CD4-positive, alpha-beta T cell (primary cell): ENCODE data around the gene STK32B. TPM values are rescaled to one million over a fixed set of nuclear protein-coding genes. Genes with fewer than 3 reads are reported as not detected.

Source experiments
- ATAC-seq: fragments of 200-7000 bp; cut with Tn5 transposase; one replicate; pipeline ENCODE4 v1.10.0; 2022; ENCODE audit warnings: mild to moderate bottlenecking; ENCODE audit not compliant: poor library complexity
- CTCF ChIA-PET: fragments of 350-600 bp; sonication (Branson Sonifier 250); formaldehyde crosslinking; loops from one replicate; lab custom pipeline; 2021; ENCODE audit warnings: antibody characterized with exemption, inconsistent platforms; lab: Charles Lee
- POLR2A ChIA-PET: fragments of 350-600 bp; sonication (Branson Sonifier 250); formaldehyde crosslinking; loops from one replicate; lab custom pipeline; 2021; ENCODE audit warnings: antibody characterized with exemption, inconsistent platforms; lab: Charles Lee
- DNase-seq, 14 experiments: peaks; one replicate each; pipeline ENCODE4 v3.0.0-alpha.2; 2013 to 2020; ENCODE audit warnings: mixed read lengths in 2 of 14
- H3K27ac ChIP-seq, 2 donors: one replicate each; pipeline versions ENCODE4 v1.5.1 to v1.7.0; 2013; ENCODE audit warnings: low read length in 2 of 2, low read depth in 1 of 2, mild to moderate bottlenecking in 1 of 2
- H3K27me3 ChIP-seq, 2 experiments: 1 replicate in 1 of 2; 2 replicates in 1 of 2; pipeline versions ENCODE4 v1.6.1 to v1.7.0; 2013; ENCODE audit warnings: low read length in 2 of 2, control low read depth in 1 of 2, mild to moderate bottlenecking in 1 of 2, moderate library complexity in 1 of 2; ENCODE audit not compliant: insufficient read depth in 2 of 2, control insufficient read depth in 1 of 2
- H3K36me3 ChIP-seq: one replicate; pipeline ENCODE4 v1.6.1; 2013; ENCODE audit warnings: low read length, control low read depth; ENCODE audit not compliant: insufficient read depth
- H3K4me1 ChIP-seq: one replicate; pipeline ENCODE4 v1.6.1; 2013; ENCODE audit warnings: low read length, control low read depth; ENCODE audit not compliant: insufficient read depth
- H3K4me3 ChIP-seq: one replicate; pipeline ENCODE4 v1.5.1; 2013; ENCODE audit warnings: mild to moderate bottlenecking, low read length, moderate library complexity
- H3K9me3 ChIP-seq, 2 experiments: 1 replicate in 1 of 2; 2 replicates in 1 of 2; pipeline versions ENCODE4 v1.6.1 to v1.7.0; 2013; ENCODE audit warnings: low read length in 2 of 2, mild to moderate bottlenecking in 2 of 2, control low read depth in 1 of 2, moderate library complexity in 1 of 2; ENCODE audit not compliant: control insufficient read depth in 1 of 2, insufficient read depth in 1 of 2
- H3K27ac Mint-ChIP-seq: one replicate; pipeline ENCODE4 v1.8.0; 2020; ENCODE audit warnings: mixed read lengths
- H3K27me3 Mint-ChIP-seq: one replicate; pipeline ENCODE4 v1.8.0; 2021; ENCODE audit warnings: mixed read lengths
- H3K36me3 Mint-ChIP-seq: one replicate; pipeline ENCODE4 v1.8.0; 2021; ENCODE audit warnings: low read depth, mixed read lengths
- H3K4me1 Mint-ChIP-seq: one replicate; pipeline ENCODE4 v1.8.0; 2021; ENCODE audit warnings: low read depth, mixed read lengths
- H3K4me3 Mint-ChIP-seq: one replicate; pipeline ENCODE4 v1.8.0; 2020; ENCODE audit warnings: mild to moderate bottlenecking, mixed read lengths
- H3K9me3 Mint-ChIP-seq: one replicate; pipeline ENCODE4 v1.8.0; 2020; ENCODE audit warnings: mixed read lengths
- CTCF ChIP-seq: fragments of 200-600 bp; IDR thresholded peaks from one replicate; pipeline ENCODE4 v1.8.0; 2022; ENCODE audit warnings: antibody characterized with exemption, mild to moderate bottlenecking
- intact Hi-C, 2 experiments: fragments of 100-400 bp; cut with DNase I in 1 of 2; cut with micrococcal nuclease in 1 of 2; formaldehyde crosslinking; loops; one replicate each; pipeline versions ENCODE4 v1.15.1 to v1.9.0; 2023 to 2025; cut with DNase I, micrococcal nuclease
- total RNA-seq, 174 experiments: library from RNA in 2 of 174; stranded (reverse) in 2 of 174; gene quantifications; one replicate each; pipeline ENCODE4 v1.2.3 and lab custom pipeline; 2021 to 2026

Gene STK32B
- total RNA-seq, 2 experiments from 2014 or later, result not detected

- Histone ChIP-seq H3K36me3 (no peaks in the 10 kb centered on the region), H3K4me3 (no peak overlapping the region), H3K4me1 (no peaks in the 10 kb centered on the region), H3K27me3 (no peaks in the 10 kb centered on the region), H3K9me3 (peaks cover 0 to 12% of the 10 kb centered on the region in 2 experiments), H3K27ac (no peak overlapping the region)
- Mint-ChIP-seq H3K27ac (no peak overlapping the region), H3K4me1 (no peaks in the 10 kb centered on the region), H3K9me3 (peaks cover 4% of the 10 kb centered on the region), H3K27me3 (no peaks in the 10 kb centered on the region), H3K36me3 (no peaks in the 10 kb centered on the region), H3K4me3 (no peak overlapping the region)
- TF ChIP-seq CTCF, result no peak
- ChIA-PET CTCF (no interaction called here), POLR2A (no interaction called here)
- intact Hi-C loops, result no loop called here
- ATAC-seq (no peak), DNase-seq (no peak)
Observed at GRCh38 chr4:5215321-5215720, 164.0 kb downstream of the STK32B start.

GRCh38 chr4:5217421-5217820 lies 166.1 kb downstream of the STK32B start:
- no peaks in the 10 kb centered on the region for H3K36me3 ChIP-seq
- POLR2A ChIA-PET, result no interaction called here

GRCh38 chr4:5218376-5219069 lies 167.2 kb downstream of the STK32B start:
- Mint-ChIP-seq H3K4me1 (no peaks in the 10 kb centered on the region), H3K36me3 (no peaks in the 10 kb centered on the region), H3K27ac (no peak overlapping the region), H3K9me3 (peaks cover 13% of the 10 kb centered on the region), H3K27me3 (no peaks in the 10 kb centered on the region), H3K4me3 (no peak overlapping the region)
- no peak overlapping the region for H3K27ac ChIP-seq
- no peaks in the 10 kb centered on the region for H3K36me3 ChIP-seq
- H3K4me3 ChIP-seq, result no peak overlapping the region
- no peak for ATAC-seq
- no peak for TF ChIP-seq CTCF
- ChIA-PET POLR2A (no interaction called here), CTCF (no interaction called here)
- no peak for DNase-seq
- H3K9me3 ChIP-seq, result peaks cover 8 to 21% of the 10 kb centered on the region in 2 experiments
- H3K4me1 ChIP-seq, result no peaks in the 10 kb centered on the region
- no peaks in the 10 kb centered on the region for H3K27me3 ChIP-seq
- intact Hi-C loops, result no loop called here

More at GRCh38 chr4:5217421-5217820, 166.1 kb downstream of the STK32B start:
- ATAC-seq (no peak), DNase-seq (no peak)
- CTCF ChIA-PET, result no interaction called here
- H3K4me3 Mint-ChIP-seq, result no peak overlapping the region
- no peak overlapping the region for H3K27ac Mint-ChIP-seq
- no peaks in the 10 kb centered on the region for H3K27me3 ChIP-seq
- H3K27me3 Mint-ChIP-seq, result no peaks in the 10 kb centered on the region
- intact Hi-C loops, result no loop called here
- H3K4me3 ChIP-seq, result no peak overlapping the region
- H3K9me3 ChIP-seq, result peaks cover 8 to 12% of the 10 kb centered on the region in 2 experiments
- no peaks in the 10 kb centered on the region for H3K4me1 ChIP-seq
- H3K36me3 Mint-ChIP-seq, result no peaks in the 10 kb centered on the region
- peaks cover 13% of the 10 kb centered on the region for H3K9me3 Mint-ChIP-seq
- no peaks in the 10 kb centered on the region for H3K4me1 Mint-ChIP-seq
- no peak overlapping the region for H3K27ac ChIP-seq
- TF ChIP-seq CTCF, result no peak
